SK-N-MC (cell line): Measurements from ENCODE around the gene TACSTD2.

Experiments
- EZH2 ChIP-seq: fragments of 200-600 bp; sonication (generic); IDR thresholded peaks from one replicate; pipeline ENCODE4 v1.6.1; 2017; ENCODE audit warnings: antibody characterized with exemption
- POLR2AphosphoS5 ChIP-seq: IDR thresholded peaks from 2 replicates; pipeline ENCODE4 v1.6.1; 2012; ENCODE audit warnings: mild to moderate bottlenecking, low read depth, low read length, borderline replicate concordance

GRCh38 chr1:58587667-58588066 lies 10.6 kb upstream of the TACSTD2 start:
- TF ChIP-seq EZH2 (no peak), POLR2AphosphoS5 (no peak)
